Activated B cell treated with CpG ODN at 0.5 μM for 24 hours (primary cell): ENCODE results near the gene GALNT9. TPM values are rescaled to one million over a fixed set of nuclear protein-coding genes. Genes with fewer than 3 reads are reported as not detected.

ENCODE experiments used
- ATAC-seq: fragments of 200-7000 bp; cut with Tn5 transposase; one replicate; pipeline ENCODE4 v1.10.0; 2021; ENCODE audit warnings: low read depth, mild to moderate bottlenecking, moderate library complexity
- CTCF ChIA-PET: fragments of 350-600 bp; sonication (Branson Sonifier 250); formaldehyde crosslinking; loops from one replicate; lab custom pipeline; 2021; ENCODE audit warnings: antibody characterized with exemption; lab: Charles Lee
- POLR2A ChIA-PET: fragments of 350-600 bp; sonication (Branson Sonifier 250); formaldehyde crosslinking; loops from one replicate; lab custom pipeline; 2021; ENCODE audit warnings: antibody characterized with exemption; lab: Charles Lee
- DNase-seq: peaks from one replicate; pipeline ENCODE4 v3.0.0; 2022
- H3K27ac Mint-ChIP-seq: one replicate; pipeline ENCODE4 v1.8.0; 2020; ENCODE audit warnings: mixed read lengths
- H3K27me3 Mint-ChIP-seq: one replicate; pipeline ENCODE4 v1.8.0; 2021; ENCODE audit warnings: mixed read lengths
- H3K36me3 Mint-ChIP-seq: one replicate; pipeline ENCODE4 v1.8.0; 2021; ENCODE audit warnings: low read depth, mixed read lengths
- H3K4me1 Mint-ChIP-seq: one replicate; pipeline ENCODE4 v1.8.0; 2021; ENCODE audit warnings: mixed read lengths
- H3K4me3 Mint-ChIP-seq: one replicate; pipeline ENCODE4 v1.8.0; 2020; ENCODE audit warnings: mild to moderate bottlenecking, mixed read lengths
- H3K9me3 Mint-ChIP-seq: one replicate; pipeline ENCODE4 v1.8.0; 2020; ENCODE audit warnings: mixed read lengths
- CTCF ChIP-seq: fragments of 200-600 bp; IDR thresholded peaks from one replicate; pipeline ENCODE4 v1.8.0; 2022; ENCODE audit warnings: antibody characterized with exemption, mild to moderate bottlenecking
- intact Hi-C: fragments of 100-400 bp; cut with micrococcal nuclease; formaldehyde crosslinking; loops from one replicate; pipeline ENCODE4 v1.15.1; 2024
- total RNA-seq: library from RNA; stranded (reverse); gene quantifications from 2 replicates; pipeline ENCODE4 v1.2.3, GENCODE V29; 2022

Gene GALNT9
- total RNA-seq, 1 donor from 2014 or later: not detected

- no peaks in the 10 kb centered on the region for H3K36me3 Mint-ChIP-seq
- no peak overlapping the region for H3K4me3 Mint-ChIP-seq
- no peaks in the 10 kb centered on the region for H3K9me3 Mint-ChIP-seq
- no peaks in the 10 kb centered on the region for H3K4me1 Mint-ChIP-seq
- no peak for DNase-seq
- no peak overlapping the region for H3K27ac Mint-ChIP-seq
- ATAC-seq: no peak
- H3K27me3 Mint-ChIP-seq: peaks cover 34% of the 10 kb centered on the region
- ChIA-PET CTCF (no interaction called here), POLR2A (no interaction called here)
- intact Hi-C loops: no loop called here
- TF ChIP-seq CTCF: no peak
These were observed 3.7 kb downstream of the GALNT9 start for GRCh38 chr12:132325733-132326130.

GRCh38 chr12:132324841-132325732, 4.3 kb downstream of the GALNT9 start:
- no peaks in the 10 kb centered on the region for H3K9me3 Mint-ChIP-seq
- POLR2A ChIA-PET: no interaction called here
- peaks cover 27% of the 10 kb centered on the region for H3K27me3 Mint-ChIP-seq
- intact Hi-C loops: no loop called here
- TF ChIP-seq CTCF: no peak
- H3K4me3 Mint-ChIP-seq: no peak overlapping the region
- no peak for ATAC-seq
- CTCF ChIA-PET: no interaction called here
- DNase-seq: no peak
- H3K27ac Mint-ChIP-seq: no peak overlapping the region
- no peaks in the 10 kb centered on the region for H3K4me1 Mint-ChIP-seq
- H3K36me3 Mint-ChIP-seq: no peaks in the 10 kb centered on the region

- ATAC-seq: no peak
- ChIA-PET CTCF (no interaction called here), POLR2A (no interaction called here)
- Mint-ChIP-seq H3K9me3 (no peaks in the 10 kb centered on the region), H3K36me3 (no peaks in the 10 kb centered on the region), H3K27ac (no peak overlapping the region), H3K4me1 (no peaks in the 10 kb centered on the region), H3K4me3 (no peak overlapping the region), H3K27me3 (peaks cover 27% of the 10 kb centered on the region)
- DNase-seq: no peak
- no peak for TF ChIP-seq CTCF
- intact Hi-C loops: no loop called here
These were observed 5.2 kb downstream of the GALNT9 start for GRCh38 chr12:132324173-132324572.

DNA sequence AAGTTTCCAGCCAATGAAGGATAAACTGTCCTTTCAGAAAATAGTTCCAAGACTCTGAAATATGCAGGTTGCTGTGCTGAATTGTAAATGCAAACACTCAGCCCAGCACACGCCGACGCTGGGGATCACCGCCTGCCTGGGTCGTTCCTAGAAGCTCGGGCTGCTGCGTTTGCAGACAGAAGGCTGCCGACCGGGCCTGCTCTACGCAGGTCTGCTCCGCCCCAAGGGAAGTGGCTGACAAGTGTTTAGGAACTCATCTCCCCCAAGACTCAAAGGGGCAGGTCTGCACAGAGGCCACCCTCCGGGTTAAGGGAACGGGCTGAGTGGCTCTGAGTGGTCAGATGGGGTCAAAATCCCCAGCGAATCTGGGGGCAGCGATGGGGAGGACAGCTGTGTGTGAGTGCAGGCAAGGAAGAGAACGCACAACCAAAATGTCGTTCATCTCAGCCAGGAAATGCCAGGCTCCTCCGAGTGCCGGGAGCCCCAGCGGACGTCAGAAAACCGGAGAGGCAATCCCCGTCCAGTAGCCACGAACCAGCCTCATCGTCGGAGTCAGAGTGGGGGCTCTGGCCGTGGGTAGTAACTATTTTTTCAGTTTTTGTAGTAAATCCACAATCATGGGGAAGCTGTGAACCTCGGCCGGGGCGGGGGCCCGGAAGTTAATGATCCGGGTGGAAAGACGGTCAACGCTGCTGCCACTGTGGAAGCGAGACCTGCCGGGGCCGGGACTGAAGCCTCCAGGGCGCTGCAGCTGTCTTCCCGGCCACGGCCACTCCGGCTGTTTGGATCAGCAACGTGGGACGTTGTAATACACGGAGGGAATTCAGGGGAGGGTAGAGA, 6.0 kb downstream of the GALNT9 start:
- intact Hi-C loops: no loop called here
- H3K27ac Mint-ChIP-seq: no peak overlapping the region
- H3K9me3 Mint-ChIP-seq: no peaks in the 10 kb centered on the region
- POLR2A ChIA-PET: no interaction called here
- CTCF ChIA-PET: no interaction called here
- no peak for TF ChIP-seq CTCF
- no peak for ATAC-seq
- H3K4me3 Mint-ChIP-seq: no peak overlapping the region
- no peaks in the 10 kb centered on the region for H3K4me1 Mint-ChIP-seq
- no peaks in the 10 kb centered on the region for H3K36me3 Mint-ChIP-seq
- peaks cover 25% of the 10 kb centered on the region for H3K27me3 Mint-ChIP-seq
- DNase-seq: no peak
